IPS-15b (cell line): ENCODE results near the gene SH2D1B.

Source experiments
- H3K27me3 ChIP-seq: one replicate; pipeline ENCODE4 v1.6.1; 2013; ENCODE audit warnings: low read length; ENCODE audit not compliant: control insufficient read depth, insufficient read depth
- H3K36me3 ChIP-seq: one replicate; pipeline ENCODE4 v1.6.1; 2013; ENCODE audit warnings: low read length; ENCODE audit not compliant: control insufficient read depth, insufficient read depth
- H3K4me1 ChIP-seq: one replicate; pipeline ENCODE4 v1.6.1; 2013; ENCODE audit warnings: mild to moderate bottlenecking, low read length; ENCODE audit not compliant: control insufficient read depth, insufficient read depth
- H3K4me3 ChIP-seq: one replicate; pipeline ENCODE4 v1.5.1; 2013; ENCODE audit warnings: low read depth, low read length
- H3K9ac ChIP-seq: one replicate; pipeline ENCODE4 v1.6.1; 2013; ENCODE audit warnings: low read depth, mild to moderate bottlenecking, low read length
- H3K9me3 ChIP-seq: one replicate; pipeline ENCODE4 v1.6.1; 2013; ENCODE audit warnings: mild to moderate bottlenecking, low read length; ENCODE audit not compliant: control insufficient read depth, insufficient read depth

The SH2D1B gene

GRCh38 chr1:162374406-162374805 lies 37.5 kb downstream of the SH2D1B start:
- Histone ChIP-seq H3K9ac (no peak overlapping the region), H3K4me3 (no peak overlapping the region), H3K4me1 (no peaks in the 10 kb centered on the region), H3K36me3 (peaks cover 8% of the 10 kb centered on the region), H3K9me3 (no peaks in the 10 kb centered on the region), H3K27me3 (no peaks in the 10 kb centered on the region)

- Histone ChIP-seq H3K4me1 (no peaks in the 10 kb centered on the region), H3K36me3 (peaks cover 8% of the 10 kb centered on the region), H3K27me3 (no peaks in the 10 kb centered on the region), H3K4me3 (no peak overlapping the region), H3K9me3 (no peaks in the 10 kb centered on the region), H3K9ac (no peak overlapping the region)
Observed at GRCh38 chr1:162373541-162374260, 38.2 kb downstream of the SH2D1B start.

- no peaks in the 10 kb centered on the region for H3K9me3 ChIP-seq
- H3K9ac ChIP-seq: no peak overlapping the region
- H3K27me3 ChIP-seq: no peaks in the 10 kb centered on the region
- no peak overlapping the region for H3K4me3 ChIP-seq
- H3K4me1 ChIP-seq: no peaks in the 10 kb centered on the region
- H3K36me3 ChIP-seq: peaks cover 8% of the 10 kb centered on the region
Observed at GRCh38 chr1:162373072-162373427, 38.9 kb downstream of the SH2D1B start.

- no peak overlapping the region for H3K9ac ChIP-seq
- no peaks in the 10 kb centered on the region for H3K4me1 ChIP-seq
- H3K4me3 ChIP-seq: no peak overlapping the region
- no peaks in the 10 kb centered on the region for H3K27me3 ChIP-seq
- peaks cover 8% of the 10 kb centered on the region for H3K36me3 ChIP-seq
- no peaks in the 10 kb centered on the region for H3K9me3 ChIP-seq
Observed at GRCh38 chr1:162372159-162373071, 39.5 kb downstream of the SH2D1B start.

- H3K4me3 ChIP-seq: no peak overlapping the region
- no peaks in the 10 kb centered on the region for H3K4me1 ChIP-seq
- H3K9ac ChIP-seq: no peak overlapping the region
- H3K9me3 ChIP-seq: no peaks in the 10 kb centered on the region
- H3K36me3 ChIP-seq: peaks cover 12% of the 10 kb centered on the region
- no peaks in the 10 kb centered on the region for H3K27me3 ChIP-seq
Observed at GRCh38 chr1:162371611-162372010, 40.3 kb downstream of the SH2D1B start.

- no peaks in the 10 kb centered on the region for H3K4me1 ChIP-seq
- H3K36me3 ChIP-seq: peaks cover 12% of the 10 kb centered on the region
Observed at GRCh38 chr1:162370721-162371120, 41.2 kb downstream of the SH2D1B start.

DNA sequence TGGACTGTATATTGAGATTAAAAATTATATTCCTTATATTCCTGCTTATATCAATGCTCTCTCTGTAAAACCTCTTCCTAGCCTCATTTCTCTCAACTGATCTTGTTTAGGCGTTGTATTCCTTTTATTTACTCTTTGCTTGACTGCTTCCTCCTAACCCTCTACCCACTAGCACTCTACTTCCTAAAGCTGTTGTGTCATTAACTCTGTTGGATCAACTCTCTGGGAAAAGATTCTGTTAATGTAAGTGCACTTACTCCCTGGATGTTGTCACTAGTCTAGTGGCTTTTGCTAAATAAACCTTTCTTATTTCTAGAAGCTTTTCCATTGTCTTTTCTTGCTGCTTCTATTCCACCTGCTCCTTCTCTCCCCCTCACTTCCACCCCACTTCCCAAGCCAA lies 41.8 kb downstream of the SH2D1B start:
- H3K9me3 ChIP-seq: no peaks in the 10 kb centered on the region
- H3K36me3 ChIP-seq: peaks cover 12% of the 10 kb centered on the region
- no peaks in the 10 kb centered on the region for H3K27me3 ChIP-seq
- H3K9ac ChIP-seq: no peak overlapping the region
- H3K4me1 ChIP-seq: no peaks in the 10 kb centered on the region
- no peak overlapping the region for H3K4me3 ChIP-seq

More at GRCh38 chr1:162370721-162371120, 41.2 kb downstream of the SH2D1B start:
- no peak overlapping the region for H3K4me3 ChIP-seq
- no peak overlapping the region for H3K9ac ChIP-seq
- no peaks in the 10 kb centered on the region for H3K27me3 ChIP-seq
- no peaks in the 10 kb centered on the region for H3K9me3 ChIP-seq

DNA sequence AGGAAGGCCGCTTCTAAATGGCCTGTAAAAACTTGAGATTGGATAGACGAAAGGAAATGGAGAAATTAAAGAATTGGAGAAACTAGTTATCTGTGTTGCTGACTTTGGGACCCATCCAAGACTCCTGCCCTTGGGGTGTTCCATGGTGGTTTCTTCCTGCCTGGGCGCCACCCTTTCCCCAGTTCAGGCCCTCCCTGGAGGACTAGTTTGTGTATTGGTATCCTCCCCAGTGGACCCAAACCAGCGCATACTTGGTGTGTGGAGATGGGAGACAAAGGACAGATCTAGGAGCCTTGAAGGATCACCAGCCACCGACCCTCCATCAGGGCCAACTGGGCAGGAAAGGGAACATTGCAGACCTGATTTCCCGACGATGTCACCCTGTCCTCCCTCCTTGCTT lies 42.4 kb downstream of the SH2D1B start:
- no peaks in the 10 kb centered on the region for H3K27me3 ChIP-seq
- H3K36me3 ChIP-seq: peaks cover 11% of the 10 kb centered on the region
- no peak overlapping the region for H3K4me3 ChIP-seq
- no peak overlapping the region for H3K9ac ChIP-seq
- no peaks in the 10 kb centered on the region for H3K9me3 ChIP-seq
- no peaks in the 10 kb centered on the region for H3K4me1 ChIP-seq

- Histone ChIP-seq H3K4me1 (no peaks in the 10 kb centered on the region), H3K36me3 (peaks cover 11% of the 10 kb centered on the region), H3K9ac (no peak overlapping the region)
Observed at GRCh38 chr1:162368451-162368850, 43.5 kb downstream of the SH2D1B start.

GRCh38 chr1:162367772-162368171 lies 44.2 kb downstream of the SH2D1B start:
- H3K4me1 ChIP-seq: no peaks in the 10 kb centered on the region
- no peaks in the 10 kb centered on the region for H3K9me3 ChIP-seq
- no peaks in the 10 kb centered on the region for H3K27me3 ChIP-seq
- H3K36me3 ChIP-seq: peaks cover 8% of the 10 kb centered on the region
- H3K4me3 ChIP-seq: no peak overlapping the region
- no peak overlapping the region for H3K9ac ChIP-seq

More at GRCh38 chr1:162368451-162368850, 43.5 kb downstream of the SH2D1B start:
- Histone ChIP-seq H3K9me3 (no peaks in the 10 kb centered on the region), H3K4me3 (no peak overlapping the region), H3K27me3 (no peaks in the 10 kb centered on the region)

DNA sequence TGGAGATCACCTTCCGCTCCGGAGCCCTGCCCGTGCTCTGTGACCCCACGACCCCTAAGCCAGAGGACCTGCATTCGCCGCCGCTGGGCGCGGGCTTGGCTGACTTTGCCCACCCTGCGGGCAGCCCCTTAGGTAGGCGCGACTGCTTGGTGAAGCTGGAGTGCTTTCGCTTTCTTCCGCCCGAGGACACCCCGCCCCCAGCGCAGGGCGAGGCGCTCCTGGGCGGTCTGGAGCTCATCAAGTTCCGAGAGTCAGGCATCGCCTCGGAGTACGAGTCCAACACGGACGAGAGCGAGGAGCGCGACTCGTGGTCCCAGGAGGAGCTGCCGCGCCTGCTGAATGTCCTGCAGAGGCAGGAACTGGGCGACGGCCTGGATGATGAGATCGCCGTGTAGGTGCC lies 44.9 kb downstream of the SH2D1B start:
- no peaks in the 10 kb centered on the region for H3K9me3 ChIP-seq
- H3K4me1 ChIP-seq: no peaks in the 10 kb centered on the region
- no peak overlapping the region for H3K9ac ChIP-seq
- no peaks in the 10 kb centered on the region for H3K27me3 ChIP-seq
- peaks cover 6% of the 10 kb centered on the region for H3K36me3 ChIP-seq
- no peak overlapping the region for H3K4me3 ChIP-seq

GRCh38 chr1:162366671-162367070 lies 45.3 kb downstream of the SH2D1B start:
- Histone ChIP-seq H3K4me1 (no peaks in the 10 kb centered on the region), H3K9me3 (no peaks in the 10 kb centered on the region), H3K36me3 (peaks cover 6% of the 10 kb centered on the region), H3K9ac (no peak overlapping the region), H3K4me3 (no peak overlapping the region), H3K27me3 (no peaks in the 10 kb centered on the region)
